Activated CD4-positive, alpha-beta T cell treated with anti-CD3 and anti-CD28 coated beads for 36 hours (primary cell): ENCODE data around the gene RAB8B. TPM values are rescaled to one million over a fixed set of nuclear protein-coding genes. Genes with fewer than 3 reads are reported as not detected.

Experiments
- ATAC-seq: fragments of 200-7000 bp; cut with Tn5 transposase; one replicate; pipeline ENCODE4 v1.10.0; 2021; ENCODE audit warnings: mild to moderate bottlenecking, moderate library complexity
- CTCF ChIA-PET: fragments of 350-600 bp; sonication (Branson Sonifier 250); formaldehyde crosslinking; loops from one replicate; lab custom pipeline; 2021; ENCODE audit warnings: antibody characterized with exemption; lab: Charles Lee
- POLR2A ChIA-PET: fragments of 350-600 bp; sonication (Branson Sonifier 250); formaldehyde crosslinking; loops from one replicate; lab custom pipeline; 2021; ENCODE audit warnings: antibody characterized with exemption, inconsistent platforms; lab: Charles Lee
- DNase-seq: peaks from one replicate; pipeline ENCODE4 v3.0.0-alpha.2; 2020
- H3K27ac Mint-ChIP-seq: one replicate; pipeline ENCODE4 v1.8.0; 2021; ENCODE audit warnings: mixed read lengths
- H3K27me3 Mint-ChIP-seq: one replicate; pipeline ENCODE4 v1.8.0; 2021; ENCODE audit warnings: mixed read lengths
- H3K36me3 Mint-ChIP-seq: one replicate; pipeline ENCODE4 v1.8.0; 2021; ENCODE audit warnings: low read depth, mixed read lengths
- H3K4me1 Mint-ChIP-seq: one replicate; pipeline ENCODE4 v1.8.0; 2021; ENCODE audit warnings: mixed read lengths
- H3K4me3 Mint-ChIP-seq: one replicate; pipeline ENCODE4 v1.8.0; 2021; ENCODE audit warnings: mild to moderate bottlenecking, moderate library complexity, mixed read lengths
- H3K9me3 Mint-ChIP-seq: one replicate; pipeline ENCODE4 v1.8.0; 2021; ENCODE audit warnings: low read depth, mixed read lengths
- intact Hi-C, 2 experiments: fragments of 100-400 bp; cut with DNase I in 1 of 2; cut with micrococcal nuclease in 1 of 2; formaldehyde crosslinking; loops; one replicate each; pipeline versions ENCODE4 v1.14.2 to v1.15.1; 2022 to 2024; cut with DNase I, micrococcal nuclease
- total RNA-seq, 2 experiments: library from RNA; stranded (reverse); gene quantifications; one replicate each; pipeline ENCODE4 v1.2.3, GENCODE V29; 2021

Gene RAB8B
- total RNA-seq, 2 experiments from 2014 or later = 147 to 260 TPM

DNA sequence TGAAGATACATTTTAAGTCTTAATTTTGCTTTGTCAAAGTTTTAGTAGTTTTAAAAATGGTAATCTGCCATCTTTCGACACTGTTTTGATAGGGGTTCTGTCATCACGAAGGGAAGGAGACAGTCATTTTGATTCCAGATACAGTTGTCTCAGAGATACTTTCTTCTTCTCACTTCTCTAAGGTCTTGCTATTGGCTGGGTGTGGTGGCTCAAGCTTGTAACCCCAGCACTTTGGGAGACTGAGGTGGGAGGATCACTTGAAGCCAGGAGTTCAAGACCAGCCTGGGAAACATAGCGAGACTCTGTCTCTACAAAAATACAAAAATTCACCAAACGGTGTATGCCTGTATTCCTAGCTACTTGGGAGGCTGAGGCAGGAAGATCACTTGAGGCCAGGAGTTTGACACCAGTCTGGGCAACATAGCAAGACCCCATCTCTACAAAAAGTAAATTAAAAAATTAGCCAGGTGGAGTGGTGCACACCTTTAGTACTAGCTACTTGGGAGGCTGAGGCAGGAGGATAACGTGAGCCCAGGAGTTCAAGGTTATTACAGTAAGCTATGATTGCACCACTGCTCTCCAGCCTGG, 3.3 kb downstream of the RAB8B start:
- Mint-ChIP-seq H3K36me3 (peaks cover 41% of the 10 kb centered on the region), H3K27ac (peak overlapping the region; percentile 96), H3K27me3 (no peaks in the 10 kb centered on the region), H3K4me1 (peaks cover 69% of the 10 kb centered on the region), H3K4me3 (peak overlapping the region; percentile 99), H3K9me3 (no peaks in the 10 kb centered on the region)
- CTCF ChIA-PET = interaction anchor here (0.7 to 3.4 kb wide), 5 partner anchors 10 to 145 kb away, joined by 3 to 18 read pairs (median 14); no protein-coding TSS in a partner anchor
- DNase-seq (peak; percentile 64), ATAC-seq (peak; percentile 40)
- POLR2A ChIA-PET = interaction anchor here (0.5 to 2.0 kb wide), 11 partner anchors 10 to 1642 kb away, joined by 3 to 21 read pairs (median 6); partner anchors contain the start of gene RPS27L
- intact Hi-C loops = loop anchor here (1.0 to 5.0 kb wide), 11 partner anchors 9 to 1700 kb away; partner anchors contain the start of genes LACTB (in 1 of the 2), PPIB (in 1 of the 2) and USP3 (in 1 of the 2)

- ChIA-PET CTCF (interaction anchor here (1.2 to 3.4 kb wide), 4 partner anchors 9 to 34 kb away, joined by 4 to 14 read pairs (median 8); no protein-coding TSS in a partner anchor), POLR2A (interaction anchor here (0.7 to 1.6 kb wide), 6 partner anchors 8 to 286 kb away, joined by 3 to 6 read pairs (median 4); no protein-coding TSS in a partner anchor)
- H3K27me3 Mint-ChIP-seq = no peaks in the 10 kb centered on the region
- no peaks in the 10 kb centered on the region for H3K9me3 Mint-ChIP-seq
- H3K27ac Mint-ChIP-seq = peak overlapping the region; percentile 96
- intact Hi-C loops = loop anchor here (5.0 kb wide), 5 partner anchors 38 to 1698 kb away; partner anchors contain the start of genes LACTB (in 1 of the 2) and PPIB (in 1 of the 2)
- H3K4me3 Mint-ChIP-seq = peak overlapping the region; percentile 99
- ATAC-seq (no peak), DNase-seq (no peak)
- H3K4me1 Mint-ChIP-seq = peaks cover 77% of the 10 kb centered on the region
- peaks cover 45% of the 10 kb centered on the region for H3K36me3 Mint-ChIP-seq
These were observed 4.9 kb downstream of the RAB8B start for GRCh38 chr15:63194302-63194701.

- Mint-ChIP-seq H3K27me3 (no peaks in the 10 kb centered on the region), H3K9me3 (no peaks in the 10 kb centered on the region), H3K27ac (peak overlapping the region; percentile 79), H3K4me1 (peaks cover 84% of the 10 kb centered on the region), H3K4me3 (peak overlapping the region; percentile 99), H3K36me3 (peaks cover 50% of the 10 kb centered on the region)
- DNase-seq (no peak), ATAC-seq (no peak)
- intact Hi-C loops = loop anchor here (5.0 kb wide), 5 partner anchors 37 to 1697 kb away; partner anchors contain the start of genes LACTB (in 1 of the 2) and PPIB (in 1 of the 2)
- ChIA-PET POLR2A (interaction anchor here (0.8 to 1.9 kb wide), 7 partner anchors 7 to 83 kb away, joined by 3 to 6 read pairs (median 5); no protein-coding TSS in a partner anchor), CTCF (interaction anchor here (0.7 to 2.7 kb wide), 8 partner anchors 9 to 44 kb away, joined by 4 to 9 read pairs (median 6); no protein-coding TSS in a partner anchor)
These were observed 5.6 kb downstream of the RAB8B start for GRCh38 chr15:63194880-63195568.

DNA sequence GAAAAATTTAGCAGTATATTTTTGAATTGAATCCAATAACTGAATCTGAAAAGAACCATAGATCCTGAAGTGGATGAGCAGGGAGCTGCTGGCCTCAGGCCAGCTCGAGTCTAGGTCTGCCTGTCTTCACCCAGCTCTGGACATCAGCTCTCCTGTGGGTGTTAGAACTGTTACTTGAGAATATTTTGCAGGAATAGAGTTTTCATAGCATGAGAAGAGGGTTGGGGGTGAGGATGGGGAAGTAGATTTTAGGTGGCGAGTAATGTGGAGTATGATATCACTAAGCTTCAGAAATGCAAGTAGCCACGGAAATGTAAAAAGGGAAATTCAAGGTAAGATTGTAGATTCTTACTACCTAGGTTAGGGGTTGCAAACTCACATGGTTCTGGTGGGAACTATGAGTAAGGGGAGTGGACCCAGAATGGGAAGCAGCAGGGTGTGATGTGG, 6.2 kb downstream of the RAB8B start:
- intact Hi-C loops = no loop called here
- peaks cover 50% of the 10 kb centered on the region for H3K36me3 Mint-ChIP-seq
- CTCF ChIA-PET = interaction anchor here (0.7 to 2.7 kb wide), 11 partner anchors 12 to 147 kb away, joined by 3 to 9 read pairs (median 5); no protein-coding TSS in a partner anchor
- POLR2A ChIA-PET = interaction anchor here (0.6 to 1.9 kb wide), 6 partner anchors 12 to 82 kb away, joined by 3 to 6 read pairs (median 5); no protein-coding TSS in a partner anchor
- no peaks in the 10 kb centered on the region for H3K9me3 Mint-ChIP-seq
- H3K4me1 Mint-ChIP-seq = peaks cover 90% of the 10 kb centered on the region
- DNase-seq (no peak), ATAC-seq (no peak)
- H3K27me3 Mint-ChIP-seq = no peaks in the 10 kb centered on the region
- H3K4me3 Mint-ChIP-seq = peak overlapping the region; percentile 99
- peak overlapping the region; percentile 79 for H3K27ac Mint-ChIP-seq

DNA sequence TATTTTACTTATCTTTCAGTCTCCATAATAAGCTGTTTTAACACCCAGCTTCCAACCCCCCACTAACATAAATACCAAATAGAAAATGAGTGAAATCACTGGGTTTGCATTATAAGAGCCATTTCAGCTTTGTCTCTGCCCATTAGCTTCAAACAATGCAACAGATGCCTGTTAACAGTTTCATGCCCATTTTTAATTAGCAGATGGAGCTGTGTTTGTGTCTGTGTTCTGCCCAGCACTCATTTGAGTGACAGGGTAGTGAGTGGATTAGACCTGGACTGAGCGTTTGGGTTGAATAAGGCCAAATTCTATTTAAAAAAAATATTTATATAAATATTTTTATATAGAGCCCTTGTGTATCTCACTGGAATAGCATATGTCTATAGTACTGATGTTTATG, 7.4 kb downstream of the RAB8B start:
- peaks cover 95% of the 10 kb centered on the region for H3K4me1 Mint-ChIP-seq
- no peaks in the 10 kb centered on the region for H3K9me3 Mint-ChIP-seq
- intact Hi-C loops = no loop called here
- H3K4me3 Mint-ChIP-seq = no peak overlapping the region
- H3K36me3 Mint-ChIP-seq = peaks cover 48% of the 10 kb centered on the region
- ATAC-seq (no peak), DNase-seq (no peak)
- CTCF ChIA-PET = interaction anchor here (0.9 to 2.7 kb wide), 8 partner anchors 14 to 91 kb away, joined by 3 to 9 read pairs (median 3); no protein-coding TSS in a partner anchor
- POLR2A ChIA-PET = interaction anchor here (0.6 to 1.9 kb wide), 2 partner anchors 14 to 44 kb away, joined by 3 to 6 read pairs; no protein-coding TSS in a partner anchor
- H3K27me3 Mint-ChIP-seq = no peaks in the 10 kb centered on the region
- peak overlapping the region; percentile 72 for H3K27ac Mint-ChIP-seq

DNA sequence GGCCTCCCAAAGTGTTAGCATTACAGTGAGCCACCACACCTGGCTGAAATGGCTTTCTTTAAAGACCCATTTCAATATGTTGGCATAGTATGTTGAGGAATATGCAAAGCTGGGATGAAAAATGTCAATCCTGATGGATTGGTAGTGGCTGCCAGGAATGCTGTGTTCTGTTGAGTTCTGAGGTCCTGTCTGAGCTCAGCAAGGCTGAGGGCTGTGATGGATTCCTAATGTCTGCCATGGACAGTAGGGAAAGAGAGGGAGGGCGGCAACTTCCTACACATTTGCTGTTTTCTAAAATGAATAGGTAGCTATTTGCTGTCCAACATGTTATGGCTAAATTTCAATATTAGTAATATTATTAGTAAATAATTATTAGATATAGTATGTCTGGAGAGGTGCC, 8.2 kb downstream of the RAB8B start:
- intact Hi-C loops = no loop called here
- Mint-ChIP-seq H3K27ac (peak overlapping the region; percentile 85), H3K27me3 (no peaks in the 10 kb centered on the region), H3K36me3 (peaks cover 49% of the 10 kb centered on the region), H3K4me3 (no peak overlapping the region), H3K4me1 (peaks cover 94% of the 10 kb centered on the region), H3K9me3 (no peaks in the 10 kb centered on the region)
- ChIA-PET CTCF (interaction anchor here (0.8 to 1.2 kb wide), 4 partner anchors 14 to 356 kb away, joined by 3 to 4 read pairs (median 3); no protein-coding TSS in a partner anchor), POLR2A (no interaction called here)
- ATAC-seq (no peak), DNase-seq (no peak)

- intact Hi-C loops = no loop called here
- Mint-ChIP-seq H3K4me3 (no peak overlapping the region), H3K9me3 (no peaks in the 10 kb centered on the region), H3K4me1 (peaks cover 94% of the 10 kb centered on the region), H3K27me3 (no peaks in the 10 kb centered on the region), H3K27ac (peak overlapping the region; percentile 76), H3K36me3 (peaks cover 46% of the 10 kb centered on the region)
- DNase-seq (no peak), ATAC-seq (peak; percentile 31)
- ChIA-PET POLR2A (no interaction called here), CTCF (interaction anchor here (0.8 to 1.0 kb wide), 3 partner anchors 22 to 355 kb away, joined by 3 to 4 read pairs (median 3); no protein-coding TSS in a partner anchor)
These were observed 9.2 kb downstream of the RAB8B start for GRCh38 chr15:63198371-63199250.

- ATAC-seq = no peak
- Mint-ChIP-seq H3K27ac (peak overlapping the region; percentile 21), H3K4me1 (peaks cover 93% of the 10 kb centered on the region), H3K27me3 (no peaks in the 10 kb centered on the region), H3K36me3 (peaks cover 45% of the 10 kb centered on the region), H3K4me3 (no peak overlapping the region), H3K9me3 (no peaks in the 10 kb centered on the region)
- intact Hi-C loops = loop anchor here in 1 of 2 experiments (1.0 kb wide), 1 partner anchor 8 kb away; no protein-coding TSS in a partner anchor
- POLR2A ChIA-PET = interaction anchor here (0.8 kb wide), 1 partner anchor 9 kb away, joined by 3 read pairs; no protein-coding TSS in a partner anchor
- CTCF ChIA-PET = interaction anchor here (0.9 kb wide), 1 partner anchor 410 kb away, joined by 3 read pairs; no protein-coding TSS in a partner anchor
- no peak for DNase-seq
These were observed 11.3 kb downstream of the RAB8B start for GRCh38 chr15:63200464-63201249.

DNA sequence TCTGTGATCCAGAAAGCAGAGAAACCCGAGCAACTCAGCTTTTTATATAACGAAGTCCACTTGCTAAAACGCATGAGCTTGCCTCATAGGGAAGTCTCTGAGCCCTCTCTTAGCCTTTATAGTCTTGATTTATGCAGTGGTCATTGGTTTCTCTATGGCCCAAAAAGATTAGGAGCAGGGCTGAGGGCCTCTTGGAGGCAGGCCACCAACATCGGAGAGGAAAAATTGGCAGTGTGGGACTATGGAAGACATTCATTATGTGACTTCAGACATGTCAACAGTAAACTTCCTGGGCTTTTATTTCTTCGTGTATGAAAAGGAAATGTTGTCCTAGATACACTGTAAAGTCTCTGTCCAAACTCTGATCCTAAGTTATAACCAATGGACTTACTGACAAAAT, 13.5 kb downstream of the RAB8B start:
- H3K4me1 Mint-ChIP-seq = peaks cover 95% of the 10 kb centered on the region
- no peaks in the 10 kb centered on the region for H3K9me3 Mint-ChIP-seq
- peaks cover 57% of the 10 kb centered on the region for H3K36me3 Mint-ChIP-seq
- DNase-seq (no peak), ATAC-seq (no peak)
- ChIA-PET CTCF (interaction anchor here (1.5 to 2.7 kb wide), 3 partner anchors 9 to 11 kb away, joined by 9 to 18 read pairs (median 10); no protein-coding TSS in a partner anchor), POLR2A (interaction anchor here (1.0 to 2.1 kb wide), 2 partner anchors 9 to 10 kb away, joined by 3 to 8 read pairs; no protein-coding TSS in a partner anchor)
- H3K27me3 Mint-ChIP-seq = no peaks in the 10 kb centered on the region
- intact Hi-C loops = loop anchor here in 1 of 2 experiments (1.0 kb wide), 1 partner anchor 11 kb away; no protein-coding TSS in a partner anchor
- H3K4me3 Mint-ChIP-seq = no peak overlapping the region
- H3K27ac Mint-ChIP-seq = peak overlapping the region; percentile 58
